Right kidney (tissue), 1 donor: Measurements from ENCODE around the gene TMEM145.
A peak's percentile ranks its signal among the peaks of the same experiment; 100 is the strongest.

Experiments used
- DNase-seq: peaks from one replicate; pipeline ENCODE4 v3.0.0-alpha.2; 2016

TMEM145 gene

GRCh38 chr19:42277821-42278451 lies 35.2 kb upstream of the TMEM145 start:
- no peak for DNase-seq

- DNase-seq, result no peak
These were observed 34.5 kb upstream of the TMEM145 start for GRCh38 chr19:42278452-42279154.

- DNase-seq, result no peak
These were observed 33.8 kb upstream of the TMEM145 start for GRCh38 chr19:42279155-42279901.

GRCh38 chr19:42279902-42280814 lies 33.0 kb upstream of the TMEM145 start:
- DNase-seq, result peak; percentile 95

- no peak for DNase-seq
These were observed 32.3 kb upstream of the TMEM145 start for GRCh38 chr19:42280815-42281145.

GRCh38 chr19:42281146-42281826 lies 31.8 kb upstream of the TMEM145 start:
- peak; percentile 61 for DNase-seq

GRCh38 chr19:42281827-42282762 lies 31.0 kb upstream of the TMEM145 start:
- DNase-seq, result no peak

GRCh38 chr19:42282819-42283187 lies 30.3 kb upstream of the TMEM145 start:
- no peak for DNase-seq

- peak; percentile 87 for DNase-seq
These were observed 29.7 kb upstream of the TMEM145 start for GRCh38 chr19:42283188-42284065.

GRCh38 chr19:42284066-42284501 lies 29.0 kb upstream of the TMEM145 start:
- DNase-seq, result no peak

GRCh38 chr19:42284591-42285341 lies 28.3 kb upstream of the TMEM145 start:
- DNase-seq, result peak; percentile 69

GRCh38 chr19:42285541-42285941 lies 27.6 kb upstream of the TMEM145 start:
- no peak for DNase-seq

- DNase-seq, result no peak
These were observed 27.1 kb upstream of the TMEM145 start for GRCh38 chr19:42285988-42286348.

GRCh38 chr19:42286349-42287016 lies 26.6 kb upstream of the TMEM145 start:
- DNase-seq, result peak; percentile 61

- no peak for DNase-seq
These were observed 25.9 kb upstream of the TMEM145 start for GRCh38 chr19:42287017-42287826.

GRCh38 chr19:42287827-42288107 lies 25.3 kb upstream of the TMEM145 start:
- no peak for DNase-seq

GRCh38 chr19:42288387-42288786 lies 24.7 kb upstream of the TMEM145 start:
- DNase-seq, result no peak
